SHP77 (cell line): ENCODE data around the gene TKT.

Experiments used
- DNase-seq, 2 experiments: peaks; one replicate each; lab custom pipeline; 2025; lab: John Stamatoyannopoulos, UW

The TKT gene

GRCh38 chr3:53240989-53241972 is 14.5 kb downstream of the TKT start:
- no peak for DNase-seq

- DNase-seq = no peak
Measured at GRCh38 chr3:53239800-53240199, 16.0 kb downstream of the TKT start.

GRCh38 chr3:53238886-53239285 is 16.9 kb downstream of the TKT start:
- DNase-seq = no peak

GRCh38 chr3:53238051-53238850 is 17.6 kb downstream of the TKT start:
- no peak for DNase-seq

GRCh38 chr3:53236112-53236841 is 19.5 kb downstream of the TKT start:
- DNase-seq = peak; percentile 63 to 80

GRCh38 chr3:53235545-53235944 is 20.3 kb downstream of the TKT start:
- DNase-seq = no peak

GRCh38 chr3:53234841-53235232 is 21.0 kb downstream of the TKT start:
- DNase-seq = no peak

- DNase-seq = no peak
Measured at GRCh38 chr3:53234130-53234840, 21.5 kb downstream of the TKT start.

GRCh38 chr3:53232641-53233377 is 23.0 kb downstream of the TKT start:
- peak; percentile 77 to 78 for DNase-seq

- DNase-seq = peak in 1 of 2 experiments; percentile 24
Measured at GRCh38 chr3:53231532-53232511, 24.0 kb downstream of the TKT start.

- DNase-seq = no peak
Measured at GRCh38 chr3:53230789-53231188, 25.0 kb downstream of the TKT start.

- no peak for DNase-seq
Measured at GRCh38 chr3:53230041-53230621, 25.7 kb downstream of the TKT start.

- no peak for DNase-seq
Measured at GRCh38 chr3:53229606-53230005, 26.2 kb downstream of the TKT start.

GRCh38 chr3:53229171-53229570 is 26.7 kb downstream of the TKT start:
- DNase-seq = no peak

GRCh38 chr3:53227993-53228885 is 27.6 kb downstream of the TKT start:
- no peak for DNase-seq

- no peak for DNase-seq
Measured at GRCh38 chr3:53226841-53227407, 28.9 kb downstream of the TKT start.

- no peak for DNase-seq
Measured at GRCh38 chr3:53226142-53226840, 29.5 kb downstream of the TKT start.
